K562 (cell line): ENCODE data around the gene RPTOR. TPM values are rescaled to one million over a fixed set of nuclear protein-coding genes. Genes with fewer than 3 reads are reported as not detected.

Experiments
- ATAC-seq: fragments of 200-7000 bp; cut with Tn5 transposase; 3 replicates; pipeline ENCODE4 v1.9.1; 2020; ENCODE audit warnings: moderate library complexity
- BruUV-seq: library from RNA; stranded (reverse); fragments of 400-500 nt; replicated peaks from 2 replicates; lab custom pipeline; 2021; lab: Mats Ljungman, UMichigan
- CTCF ChIA-PET: fragments of 300-600 bp; formaldehyde crosslinking; extraction: SDS; loops from one replicate; lab custom pipeline; 2021; ENCODE audit warnings: low intra/inter-chr PET ratio; lab: Yijun Ruan, JAX
- POLR2A ChIA-PET: fragments of 300-600, 350-650 bp; sonication (Branson Sonifier 250); formaldehyde crosslinking; extraction: SDS; loops from one replicate; lab custom pipeline; 2021; ENCODE audit warnings: antibody characterized with exemption, inconsistent platforms; lab: Yijun Ruan, JAX
- DNase-seq, 4 experiments: peaks; one replicate each; pipeline versions ENCODE4 v3.0.0 to v3.0.0-alpha.2; 2011 to 2018; ENCODE audit warnings: low spot score in 3 of 4, mixed read lengths in 3 of 4; ENCODE audit errors: extremely low read depth in 1 of 4
- FAIRE-seq: peaks from 2 replicates; lab custom pipeline; 2011; peaks lifted over from hg19 to GRCh38; lab: Jason Lieb, UNC
- H2AFZ ChIP-seq: 2 replicates; pipeline ENCODE4 v1.6.0; 2011; ENCODE audit warnings: low read depth, low read length, control low read depth, inconsistent platforms
- H3K27ac ChIP-seq: fragments of 200-600 bp; 3 replicates; pipeline ENCODE4 v1.8.0; 2011; ENCODE audit warnings: low read depth, mild to moderate bottlenecking, control low read depth, inconsistent platforms, low read length, moderate library complexity, mixed read lengths; ENCODE audit errors: extremely low read depth
- H3K27me3 ChIP-seq, 2 experiments: fragments of 300-600 bp in 1 of 2; 2 replicates in 1 of 2; 3 replicates in 1 of 2; pipeline versions ENCODE4 v1.6.0 to v1.8.0; 2011; ENCODE audit warnings: inconsistent platforms in 2 of 2, low read length in 2 of 2, mild to moderate bottlenecking in 1 of 2, mixed read lengths in 1 of 2, moderate library complexity in 1 of 2; ENCODE audit not compliant: control insufficient read depth in 2 of 2, insufficient read depth in 2 of 2
- H3K36me3 ChIP-seq: fragments of 300-600 bp; 3 replicates; pipeline ENCODE4 v1.8.0; 2011; ENCODE audit warnings: mild to moderate bottlenecking, low read length, inconsistent platforms; ENCODE audit not compliant: control insufficient read depth, insufficient read depth
- H3K4me1 ChIP-seq, 2 experiments: fragments of 200-600 bp in 1 of 2; replicated peaks in 1 of 2; 2 replicates in 1 of 2; 3 replicates in 1 of 2; pipeline versions ENCODE4 v1.5.1 to v1.8.0; 2011; ENCODE audit warnings: inconsistent platforms in 2 of 2, low read length in 2 of 2, mild to moderate bottlenecking in 1 of 2, mixed read lengths in 1 of 2, moderate library complexity in 1 of 2; ENCODE audit not compliant: control insufficient read depth in 2 of 2, insufficient read depth in 2 of 2
- H3K4me2 ChIP-seq: 2 replicates; pipeline ENCODE4 v1.6.1; 2011; ENCODE audit warnings: low read length, control low read depth, inconsistent platforms, mixed read lengths; ENCODE audit not compliant: insufficient read depth
- H3K4me3 ChIP-seq: fragments of 200-600 bp; sonication (generic), shearing (Covaris generic); 2 replicates; pipeline ENCODE4 v1.5.1; 2016; ENCODE audit warnings: control low read depth, inconsistent platforms
- H3K79me2 ChIP-seq: fragments of 200-600 bp; 3 replicates; pipeline ENCODE4 v1.8.0; 2011; ENCODE audit warnings: low read length, inconsistent platforms; ENCODE audit not compliant: control insufficient read depth, insufficient read depth
- H3K9ac ChIP-seq, 2 experiments: 2 replicates each; pipeline versions ENCODE4 v1.6.0 to v1.6.1; 2011; ENCODE audit warnings: low read depth in 2 of 2, low read length in 2 of 2, control low read depth in 1 of 2, inconsistent platforms in 1 of 2, mild to moderate bottlenecking in 1 of 2, mixed read lengths in 1 of 2; ENCODE audit not compliant: insufficient read depth in 1 of 2
- H3K9me1 ChIP-seq: one replicate; pipeline ENCODE4 v1.6.0; 2011; ENCODE audit warnings: inconsistent platforms, mild to moderate bottlenecking, low read length, moderate library complexity; ENCODE audit not compliant: control insufficient read depth, insufficient read depth
- H3K9me3 ChIP-seq: replicated peaks from 2 replicates; pipeline ENCODE4 v1.5.1; 2011; ENCODE audit warnings: low read depth, low read length, inconsistent platforms; ENCODE audit not compliant: control insufficient read depth, insufficient read depth
- H4K20me1 ChIP-seq: replicated peaks from 2 replicates; pipeline ENCODE4 v1.6.1; 2011; ENCODE audit warnings: low read length, inconsistent platforms, mixed read lengths; ENCODE audit not compliant: control insufficient read depth, insufficient read depth
- HDAC2 ChIP-seq: fragments of 450-650 bp; IDR thresholded peaks from 2 replicates; pipeline ENCODE4 v1.6.1; 2016; ENCODE audit warnings: mild to moderate bottlenecking
- HMGXB4 ChIP-seq: sonication (generic); formaldehyde crosslinking; IDR thresholded peaks from 2 replicates; pipeline ENCODE4 v1.8.1; 2023; ENCODE audit warnings: mild to moderate bottlenecking, missing genetic modification reagents
- RBM22 ChIP-seq: fragments of 200-400 bp; formaldehyde crosslinking; IDR thresholded peaks from 2 replicates; pipeline ENCODE4 v1.6.1; 2018; ENCODE audit warnings: low read length, low read depth; ENCODE audit not compliant: poor library complexity, severe bottlenecking
- WGBS: fragments of 100-300 bp; shearing (Covaris generic); methylation state at CpG from one replicate; pipeline ENCODE4 v1.1.6; 2016; ENCODE audit warnings: low coverage, mixed read lengths; ENCODE audit not compliant: insufficient coverage; ENCODE audit errors: missing lambda C conversion rate; 5-methylcytosine and 5-hydroxymethylcytosine counted together
- in situ Hi-C: fragments of 300-500 bp; cut with MboI; formaldehyde crosslinking; loops from 4 replicates; pipeline ENCODE4 v1.15.0; 2018; ENCODE audit warnings: inconsistent platforms, mixed read lengths
- intact Hi-C: fragments of 100-400 bp; cut with micrococcal nuclease; formaldehyde crosslinking; loops from 2 replicates; pipeline ENCODE4 v1.14.2; 2022
- polyA plus RNA-seq, 8 experiments: library from polyadenylated mRNA; depleted of rRNA in 4 of 8; stranded (reverse) in 5 of 8; unstranded in 3 of 8; fragments of >200 nt; fragmentation: Nextera tagmentation in 2 of 8; fragmentation: Illumina TruSeq in 1 of 8; extraction: Ambion mirVana in 2 of 8; extraction: Trizol in 1 of 8; gene quantifications; 2 replicates each; pipeline versions ENCODE4 v1.2.1 to v1.2.3, GENCODE V29; 2011 to 2014; ENCODE audit warnings: inconsistent platforms in 1 of 8, missing spikeins in 1 of 8
- total RNA-seq, 7 experiments: library from RNA; depleted of rRNA in 6 of 7; stranded (reverse); fragments of >200 nt in 6 of 7; fragmentation: Illumina TruSeq in 2 of 7; extraction: Trizol in 2 of 7; gene quantifications; 2 replicates each; pipeline versions ENCODE4 v1.2.1 to v1.2.3, GENCODE V29; 2011 to 2021; ENCODE audit warnings: low replicate concordance in 1 of 7
- TF ChIP-seq, protein P1 (sequence below): sonication (generic); formaldehyde crosslinking; IDR thresholded peaks from 2 replicates; pipeline ENCODE4 v1.8.0; 2022; ENCODE audit warnings: mild to moderate bottlenecking, low read depth, missing genetic modification reagents

RPTOR gene
- total and polyA plus RNA-seq, 9 of the 15 experiments (the other 6 are each of a cell fraction or from before 2014, with no cell fraction given) = 0.24 to 54.1 (median 10.2) TPM

DNA sequence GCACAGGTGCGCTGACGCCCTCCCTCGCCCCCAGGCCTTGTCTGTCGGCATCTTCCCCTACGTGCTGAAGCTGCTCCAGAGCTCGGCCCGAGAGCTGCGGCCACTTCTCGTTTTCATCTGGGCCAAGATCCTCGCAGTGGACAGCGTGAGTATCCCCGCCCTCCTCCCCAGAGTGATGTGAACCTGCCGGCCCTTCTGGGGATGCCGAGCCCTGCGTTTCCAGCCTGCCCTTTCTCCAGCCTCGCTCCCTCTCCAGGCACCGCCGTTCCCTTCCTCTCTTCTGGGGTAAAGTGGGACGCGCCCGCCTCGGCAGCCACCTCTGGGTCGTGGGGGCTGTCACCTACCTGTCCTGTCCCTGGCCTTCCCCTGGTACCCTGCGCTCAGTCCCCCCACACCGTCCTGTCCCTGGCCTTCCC lies 313.1 kb downstream of the RPTOR start:
- Histone ChIP-seq H3K79me2 (no peaks in the 10 kb centered on the region), H3K4me2 (no peak overlapping the region), H2AFZ (no peak overlapping the region), H4K20me1 (no peaks in the 10 kb centered on the region), H3K36me3 (peaks cover 51% of the 10 kb centered on the region), H3K9me3 (no peaks in the 10 kb centered on the region), H3K27ac (no peak overlapping the region; the same call in 2 of the 3 replicates), H3K27me3 (no peaks in the 10 kb centered on the region), H3K4me1 (peaks cover 14 to 59% of the 10 kb centered on the region in 2 experiments), H3K9me1 (no peaks in the 10 kb centered on the region), H3K4me3 (no peak overlapping the region), H3K9ac (peak overlapping the region in 1 of 2 experiments; percentile 39; a peak in 1 of 4 replicates)
- ATAC-seq (no peak), FAIRE-seq (no peak), DNase-seq (no peak)
- ChIA-PET CTCF (interaction anchor here (1.1 kb wide), 1 partner anchor 9 kb away, joined by 3 read pairs; no protein-coding TSS in a partner anchor), POLR2A (interaction anchor here (1.2 kb wide), 1 partner anchor 80 kb away, joined by 3 read pairs; no protein-coding TSS in a partner anchor)
- in situ Hi-C loops = no loop called here
- TF ChIP-seq RBM22 = peak; percentile 68
- TF ChIP-seq, protein P1, sequence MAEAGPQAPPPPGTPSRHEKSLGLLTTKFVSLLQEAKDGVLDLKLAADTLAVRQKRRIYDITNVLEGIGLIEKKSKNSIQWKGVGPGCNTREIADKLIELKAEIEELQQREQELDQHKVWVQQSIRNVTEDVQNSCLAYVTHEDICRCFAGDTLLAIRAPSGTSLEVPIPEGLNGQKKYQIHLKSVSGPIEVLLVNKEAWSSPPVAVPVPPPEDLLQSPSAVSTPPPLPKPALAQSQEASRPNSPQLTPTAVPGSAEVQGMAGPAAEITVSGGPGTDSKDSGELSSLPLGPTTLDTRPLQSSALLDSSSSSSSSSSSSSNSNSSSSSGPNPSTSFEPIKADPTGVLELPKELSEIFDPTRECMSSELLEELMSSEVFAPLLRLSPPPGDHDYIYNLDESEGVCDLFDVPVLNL (CRISPR knock-in tag) = no peak
- no peak for TF ChIP-seq HMGXB4
- no peak for TF ChIP-seq HDAC2
- intact Hi-C loops = no loop called here
- no TSS peak for BruUV-seq
- 98% methylated on average over 13 of the region's 25 CpGs for WGBS
